Measurements from ENCODE around the gene AHSA1. TPM values are rescaled to one million over a fixed set of nuclear protein-coding genes. Genes with fewer than 3 reads are reported as not detected.

AHSA1 gene
- total RNA-seq, 4 donors from 2014 or later, result 77.8 to 98.7 (median 92.6) TPM

- 97 to 100% methylated on average over 2 of the region's 2 CpGs for WGBS, 2 donors
- DNase-seq (ENCODE audit: low spot score in 2 of 2), result no peak
- intact Hi-C loops (cut with DNase I; ENCODE audit: low total_unique reads), result no loop called here
- no peak overlapping the region for H3K4me3 ChIP-seq (ENCODE audit: low read depth, poor library complexity, severe bottlenecking)
- TF ChIP-seq POLR2A (IDR thresholded peaks at IDR 0.05), result no peak
- TF ChIP-seq CTCF (IDR thresholded peaks at IDR 0.05), result no peak
Measured at GRCh38 chr14:77442196-77442595, 15.7 kb upstream of the AHSA1 start.

GRCh38 chr14:77455966-77456640 lies 1.8 kb upstream of the AHSA1 start:
- intact Hi-C loops (cut with DNase I; ENCODE audit: low total_unique reads), result no loop called here
- WGBS, 2 donors, result 64 to 67% methylated on average over 2 of the region's 2 CpGs

GRCh38 chr14:77457115-77457521 lies 775 bp upstream of the AHSA1 start:
- H3K4me3 ChIP-seq (ENCODE audit: low read depth, poor library complexity, severe bottlenecking), result peak overlapping the region; percentile 68
- TF ChIP-seq CTCF (IDR thresholded peaks at IDR 0.05) (no peak), POLR2A (IDR thresholded peaks at IDR 0.05) (no peak)
- DNase-seq (ENCODE audit: low spot score in 2 of 2), result no peak
- WGBS, 2 donors, result 0 to 1% methylated on average over 18 of the region's 18 CpGs
- intact Hi-C loops (cut with DNase I; ENCODE audit: low total_unique reads), result no loop called here

More at GRCh38 chr14:77455966-77456640, 1.8 kb upstream of the AHSA1 start:
- no peak overlapping the region for H3K4me3 ChIP-seq (ENCODE audit: low read depth, poor library complexity, severe bottlenecking)
- TF ChIP-seq CTCF (IDR thresholded peaks at IDR 0.05) (no peak), POLR2A (IDR thresholded peaks at IDR 0.05) (no peak)
- DNase-seq (ENCODE audit: low spot score in 2 of 2), result no peak

- TF ChIP-seq POLR2A (IDR thresholded peaks at IDR 0.05) (no peak), CTCF (IDR thresholded peaks at IDR 0.05) (no peak)
- intact Hi-C loops (cut with DNase I; ENCODE audit: low total_unique reads), result no loop called here
- no peak for DNase-seq (ENCODE audit: low spot score in 2 of 2)
- peak overlapping the region; percentile 94 for H3K4me3 ChIP-seq (ENCODE audit: low read depth, poor library complexity, severe bottlenecking)
- 0 to 1% methylated on average over 18 to 26 of the region's 29 CpGs for WGBS, 2 donors
Measured at GRCh38 chr14:77458249-77458950, 507 bp downstream of the AHSA1 start.

- WGBS, 2 donors, result 36 to 42% methylated on average over 13 of the region's 13 CpGs
- peak in 1 of 2 donors; percentile 50 for DNase-seq (ENCODE audit: low spot score in 2 of 2)
- intact Hi-C loops (cut with DNase I; ENCODE audit: low total_unique reads), result no loop called here
- H3K4me3 ChIP-seq (ENCODE audit: low read depth, poor library complexity, severe bottlenecking), result no peak overlapping the region
- TF ChIP-seq CTCF (IDR thresholded peaks at IDR 0.05), result no peak
- no peak for TF ChIP-seq POLR2A (IDR thresholded peaks at IDR 0.05)
Measured at GRCh38 chr14:77459072-77459723, 1.3 kb downstream of the AHSA1 start.

Measured in lower leg skin (tissue), 4 donors.